HG02870 (cell line): ENCODE results near the gene EME2.
"Not testable (repeated sequence)": the region's sequence is repeated elsewhere in the genome, so short reads cannot be mapped to it uniquely, and the experiment has no call there.

ENCODE experiments used
- ATAC-seq: cut with Tn5 transposase; IDR thresholded peaks from one replicate; pipeline ENCODE4 v1.9.1; 2021; ENCODE audit warnings: mild to moderate bottlenecking, moderate library complexity; ENCODE audit not compliant: unreplicated experiment

Gene EME2

GRCh38 chr16:1772362-1772907 lies at the start of gene EME2:
Gene EME2 (plus strand): TSS chr16:1772810. CDS start chr16:1773228, 418 bp downstream.
- ATAC-seq = no peak

GRCh38 chr16:1723450-1724147 lies 49.0 kb upstream of the EME2 start:
- ATAC-seq = no peak

GRCh38 chr16:1724491-1724890 lies 48.1 kb upstream of the EME2 start:
- no peak for ATAC-seq

GRCh38 chr16:1726661-1727502 lies 45.7 kb upstream of the EME2 start:
- ATAC-seq = no peak

- no peak for ATAC-seq
Measured at GRCh38 chr16:1727651-1728624, 44.7 kb upstream of the EME2 start.

- ATAC-seq = no peak
Measured at GRCh38 chr16:1729026-1729425, 43.6 kb upstream of the EME2 start.

- no peak for ATAC-seq
Measured at GRCh38 chr16:1729445-1729844, 43.2 kb upstream of the EME2 start.

- ATAC-seq = no peak
Measured at GRCh38 chr16:1731073-1731472, 41.5 kb upstream of the EME2 start.

- ATAC-seq = no peak
Measured at GRCh38 chr16:1731603-1732002, 41.0 kb upstream of the EME2 start.

- no peak for ATAC-seq
Measured at GRCh38 chr16:1732071-1732470, 40.5 kb upstream of the EME2 start.

- ATAC-seq = not testable (repeated sequence)
Measured at GRCh38 chr16:1732551-1732987, 40.0 kb upstream of the EME2 start.

- no peak for ATAC-seq
Measured at GRCh38 chr16:1734123-1734522, 38.5 kb upstream of the EME2 start.

- ATAC-seq = no peak
Measured at GRCh38 chr16:1734816-1735215, 37.8 kb upstream of the EME2 start.

- ATAC-seq = no peak
Measured at GRCh38 chr16:1740234-1740633, 32.4 kb upstream of the EME2 start.

GRCh38 chr16:1740781-1741490 lies 31.7 kb upstream of the EME2 start:
- ATAC-seq = no peak

- no peak for ATAC-seq
Measured at GRCh38 chr16:1741553-1742165, 31.0 kb upstream of the EME2 start.

- no peak for ATAC-seq
Measured at GRCh38 chr16:1743376-1744337, 29.0 kb upstream of the EME2 start.

GRCh38 chr16:1744338-1744840 lies 28.2 kb upstream of the EME2 start:
- ATAC-seq = no peak
